Hepatocyte (in vitro differentiated cells): ENCODE data around the gene SYN1.

Experiments
- CTCF ChIP-seq: fragments of 200-600 bp; sonication (generic); IDR thresholded peaks from 2 replicates; pipeline ENCODE4 v1.5.1; 2016; ENCODE audit warnings: antibody characterized with exemption, mild to moderate bottlenecking; ENCODE audit not compliant: poor library complexity
- EZH2phosphoT487 ChIP-seq: fragments of 200-600 bp; sonication (generic); IDR thresholded peaks from one replicate; pipeline ENCODE4 v1.6.1; 2018; ENCODE audit warnings: antibody characterized with exemption, mild to moderate bottlenecking, low read depth, moderate library complexity; ENCODE audit not compliant: unreplicated experiment, severe bottlenecking

DNA sequence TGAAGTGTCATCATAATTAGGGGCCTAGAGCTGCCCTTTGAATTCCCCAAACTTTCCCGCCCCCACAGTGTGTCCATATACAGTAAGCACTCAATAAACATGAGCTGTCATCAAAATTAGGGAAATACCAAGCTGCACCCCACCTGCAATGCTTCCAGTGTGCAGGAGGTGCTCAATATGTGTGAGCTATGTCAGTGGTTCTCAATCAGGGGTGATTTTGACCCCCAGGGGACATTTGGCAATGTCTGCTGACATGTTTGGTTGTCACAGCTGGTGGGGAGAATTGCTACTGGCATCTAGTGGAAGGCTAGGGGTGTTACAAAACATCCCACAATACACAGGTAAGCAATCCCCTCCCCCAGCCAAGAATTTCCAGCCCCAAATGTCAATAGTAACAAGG is 9.3 kb upstream of the SYN1 start:
- TF ChIP-seq CTCF (no peak), EZH2phosphoT487 (no peak)
